Lower leg skin (tissue), 3 donors: ENCODE data around the gene SLC25A25.

ENCODE experiments used
- POLR2A ChIP-seq, 2 donors: fragments of 450-650 bp; IDR thresholded peaks; one replicate each; pipeline ENCODE4 v1.6.1; 2016 to 2017; ENCODE audit warnings: antibody characterized with exemption in 2 of 2, mild to moderate bottlenecking in 1 of 2, moderate library complexity in 1 of 2
- TF ChIP-seq, protein P1 (sequence below), 3 donors: fragments of 450-650 bp; IDR thresholded peaks; one replicate each; pipeline ENCODE4 v1.5.1; 2016; ENCODE audit warnings: antibody characterized with exemption in 3 of 3, mild to moderate bottlenecking in 3 of 3, moderate library complexity in 2 of 3

- no peak for TF ChIP-seq POLR2A (IDR thresholded peaks at IDR 0.05)
- TF ChIP-seq, protein P1, sequence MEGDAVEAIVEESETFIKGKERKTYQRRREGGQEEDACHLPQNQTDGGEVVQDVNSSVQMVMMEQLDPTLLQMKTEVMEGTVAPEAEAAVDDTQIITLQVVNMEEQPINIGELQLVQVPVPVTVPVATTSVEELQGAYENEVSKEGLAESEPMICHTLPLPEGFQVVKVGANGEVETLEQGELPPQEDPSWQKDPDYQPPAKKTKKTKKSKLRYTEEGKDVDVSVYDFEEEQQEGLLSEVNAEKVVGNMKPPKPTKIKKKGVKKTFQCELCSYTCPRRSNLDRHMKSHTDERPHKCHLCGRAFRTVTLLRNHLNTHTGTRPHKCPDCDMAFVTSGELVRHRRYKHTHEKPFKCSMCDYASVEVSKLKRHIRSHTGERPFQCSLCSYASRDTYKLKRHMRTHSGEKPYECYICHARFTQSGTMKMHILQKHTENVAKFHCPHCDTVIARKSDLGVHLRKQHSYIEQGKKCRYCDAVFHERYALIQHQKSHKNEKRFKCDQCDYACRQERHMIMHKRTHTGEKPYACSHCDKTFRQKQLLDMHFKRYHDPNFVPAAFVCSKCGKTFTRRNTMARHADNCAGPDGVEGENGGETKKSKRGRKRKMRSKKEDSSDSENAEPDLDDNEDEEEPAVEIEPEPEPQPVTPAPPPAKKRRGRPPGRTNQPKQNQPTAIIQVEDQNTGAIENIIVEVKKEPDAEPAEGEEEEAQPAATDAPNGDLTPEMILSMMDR (IDR thresholded peaks at IDR 0.05), result no peak
Measured at GRCh38 chr9:128101690-128102089, 33.7 kb downstream of the SLC25A25 start.
